Fibroblast of peridontal ligament (primary cell): ENCODE data around the gene ZNF790.

ENCODE experiments used
- DNase-seq: peaks from one replicate; pipeline ENCODE4 v3.0.0-alpha.2; 2010; ENCODE audit errors: extremely low read depth

Gene ZNF790

GRCh38 chr19:36837906-36838783, at the start of gene ZNF790:
Gene ZNF790, minus strand, starts transcription at chr19:36838387. Its CDS starts 12,768 bp downstream, at chr19:36825619.
- peak; percentile 93 for DNase-seq

GRCh38 chr19:36876993-36877938, 39.1 kb upstream of the ZNF790 start:
- DNase-seq = no peak

GRCh38 chr19:36851898-36852297, 13.7 kb upstream of the ZNF790 start:
- no peak for DNase-seq

- DNase-seq = peak; percentile 96
Observed at GRCh38 chr19:36850559-36851442, 12.6 kb upstream of the ZNF790 start, which contains the start of gene ZNF345. Gene ZNF345, plus strand, starts transcription at chr19:36850876. Its CDS starts 25,955 bp downstream, at chr19:36876831.

GRCh38 chr19:36849701-36850558, 11.7 kb upstream of the ZNF790 start:
- peak; percentile 89 for DNase-seq

GRCh38 chr19:36847968-36848367, 9.8 kb upstream of the ZNF790 start:
- DNase-seq = no peak

- DNase-seq = peak; percentile 20
Observed at GRCh38 chr19:36838784-36839324, 667 bp upstream of the ZNF790 start.

- DNase-seq = no peak
Observed at GRCh38 chr19:36837176-36837905, 846 bp downstream of the ZNF790 start.

- no peak for DNase-seq
Observed at GRCh38 chr19:36833430-36833829, 4.8 kb downstream of the ZNF790 start.

GRCh38 chr19:36821758-36822157, 16.4 kb downstream of the ZNF790 start:
- no peak for DNase-seq

GRCh38 chr19:36819130-36819630, 19.0 kb downstream of the ZNF790 start:
- DNase-seq = no peak

GRCh38 chr19:36807029-36807428, 31.2 kb downstream of the ZNF790 start:
- no peak for DNase-seq

GRCh38 chr19:36805364-36805763, 32.8 kb downstream of the ZNF790 start:
- no peak for DNase-seq

GRCh38 chr19:36797786-36798108, 40.4 kb downstream of the ZNF790 start:
- no peak for DNase-seq

- no peak for DNase-seq
Observed at GRCh38 chr19:36796714-36796992, 41.5 kb downstream of the ZNF790 start.

GRCh38 chr19:36791420-36792141, 46.6 kb downstream of the ZNF790 start:
- peak; percentile 5 for DNase-seq

GRCh38 chr19:36775768-36776167, 62.4 kb downstream of the ZNF790 start:
- DNase-seq = no peak

GRCh38 chr19:36773223-36773579, 65.0 kb downstream of the ZNF790 start:
- DNase-seq = no peak
